Thyroid gland (tissue), 4 donors: Measurements from ENCODE around the gene BARX2.

Experiments
- POLR2A ChIP-seq, 2 donors: fragments of 450-650 bp; IDR thresholded peaks; one replicate each; pipeline ENCODE4 v1.6.1; 2017; ENCODE audit warnings: antibody characterized with exemption in 2 of 2, mild to moderate bottlenecking in 2 of 2, moderate library complexity in 1 of 2
- TF ChIP-seq, protein P1 (sequence below), 6 experiments: fragments of 200-600 bp in 3 of 6; fragments of 450-650 bp in 3 of 6; sonication (generic) in 3 of 6; IDR thresholded peaks; one replicate each; pipeline ENCODE4 v1.5.1; 2016 to 2019; ENCODE audit warnings: antibody characterized with exemption in 6 of 6, mild to moderate bottlenecking in 2 of 6, inconsistent platforms in 1 of 6, moderate library complexity in 1 of 6

DNA sequence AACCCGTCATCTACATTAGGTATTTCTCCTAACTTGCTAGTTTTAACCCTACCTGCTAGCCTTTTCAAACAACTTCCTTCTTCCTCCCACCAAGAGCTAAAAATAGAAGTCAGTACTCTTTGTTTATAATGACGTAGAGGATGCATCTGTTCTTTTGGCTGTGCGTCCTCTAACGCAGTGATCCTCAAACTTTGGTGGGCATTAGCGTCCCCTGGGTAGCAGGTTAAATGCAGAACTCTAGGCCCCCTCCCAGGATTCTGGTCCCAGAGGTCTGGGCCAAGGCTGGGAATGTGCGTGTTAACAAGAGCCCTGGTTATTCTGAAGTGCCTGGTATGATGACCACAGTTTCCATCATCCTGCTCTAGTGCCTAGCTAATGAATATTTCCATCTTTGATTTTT is 67.6 kb downstream of the BARX2 start:
- TF ChIP-seq, protein P1, sequence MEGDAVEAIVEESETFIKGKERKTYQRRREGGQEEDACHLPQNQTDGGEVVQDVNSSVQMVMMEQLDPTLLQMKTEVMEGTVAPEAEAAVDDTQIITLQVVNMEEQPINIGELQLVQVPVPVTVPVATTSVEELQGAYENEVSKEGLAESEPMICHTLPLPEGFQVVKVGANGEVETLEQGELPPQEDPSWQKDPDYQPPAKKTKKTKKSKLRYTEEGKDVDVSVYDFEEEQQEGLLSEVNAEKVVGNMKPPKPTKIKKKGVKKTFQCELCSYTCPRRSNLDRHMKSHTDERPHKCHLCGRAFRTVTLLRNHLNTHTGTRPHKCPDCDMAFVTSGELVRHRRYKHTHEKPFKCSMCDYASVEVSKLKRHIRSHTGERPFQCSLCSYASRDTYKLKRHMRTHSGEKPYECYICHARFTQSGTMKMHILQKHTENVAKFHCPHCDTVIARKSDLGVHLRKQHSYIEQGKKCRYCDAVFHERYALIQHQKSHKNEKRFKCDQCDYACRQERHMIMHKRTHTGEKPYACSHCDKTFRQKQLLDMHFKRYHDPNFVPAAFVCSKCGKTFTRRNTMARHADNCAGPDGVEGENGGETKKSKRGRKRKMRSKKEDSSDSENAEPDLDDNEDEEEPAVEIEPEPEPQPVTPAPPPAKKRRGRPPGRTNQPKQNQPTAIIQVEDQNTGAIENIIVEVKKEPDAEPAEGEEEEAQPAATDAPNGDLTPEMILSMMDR (IDR thresholded peaks at IDR 0.05) = no peak
- TF ChIP-seq POLR2A (IDR thresholded peaks at IDR 0.05) = no peak
